ENCODE results near the gene TMEM266.

GRCh38 chr15:76163457-76164295 is 103.9 kb downstream of the TMEM266 start:
- TF ChIP-seq TARDBP (IDR thresholded peaks at IDR 0.05) (no peak), SP1 (IDR thresholded peaks at IDR 0.05) (no peak), PKNOX1 (IDR thresholded peaks at IDR 0.05) (no peak)
